Liver (tissue), 9 donors: ENCODE data around the gene BCORL1. TPM values are rescaled to one million over a fixed set of nuclear protein-coding genes. Genes with fewer than 3 reads are reported as not detected.

Experiments
- DNase-seq: peaks from one replicate; pipeline ENCODE4 v3.0.0-alpha.2; 2017; ENCODE audit warnings: low spot score
- H3K27ac ChIP-seq, 2 donors: one replicate each; pipeline ENCODE4 v1.7.0; 2013; ENCODE audit warnings: inconsistent platforms in 2 of 2, low read length in 2 of 2, control low read depth in 1 of 2, low read depth in 1 of 2, mild to moderate bottlenecking in 1 of 2
- H3K27me3 ChIP-seq, 4 donors: one replicate each; pipeline versions ENCODE4 v1.6.1 to v1.7.0; 2013; ENCODE audit warnings: low read length in 3 of 4, inconsistent platforms in 1 of 4, mild to moderate bottlenecking in 1 of 4, moderate library complexity in 1 of 4; ENCODE audit not compliant: control insufficient read depth in 4 of 4, insufficient read depth in 4 of 4
- H3K36me3 ChIP-seq, 4 donors: one replicate each; pipeline versions ENCODE4 v1.6.1 to v1.7.0; 2013; ENCODE audit warnings: low read length in 3 of 4, mild to moderate bottlenecking in 3 of 4, low read depth in 1 of 4, moderate library complexity in 1 of 4; ENCODE audit not compliant: control insufficient read depth in 4 of 4, insufficient read depth in 3 of 4
- H3K4me1 ChIP-seq, 4 donors: one replicate each; pipeline versions ENCODE4 v1.6.1 to v1.7.0; 2013; ENCODE audit warnings: low read length in 3 of 4, mild to moderate bottlenecking in 3 of 4, moderate library complexity in 1 of 4; ENCODE audit not compliant: control insufficient read depth in 4 of 4, insufficient read depth in 4 of 4
- H3K4me3 ChIP-seq, 3 donors: one replicate each; pipeline versions ENCODE4 v1.6.1 to v1.7.0; 2013; ENCODE audit warnings: low read length in 3 of 3, control low read depth in 1 of 3, low read depth in 1 of 3, mild to moderate bottlenecking in 1 of 3
- H3K9ac ChIP-seq, 2 donors: one replicate each; pipeline ENCODE4 v1.7.0; 2013; ENCODE audit warnings: low read length in 2 of 2, mild to moderate bottlenecking in 2 of 2, moderate library complexity in 2 of 2, control low read depth in 1 of 2, low read depth in 1 of 2
- H3K9me3 ChIP-seq, 4 donors: one replicate each; pipeline versions ENCODE4 v1.6.1 to v1.7.0; 2013; ENCODE audit warnings: low read length in 3 of 4; ENCODE audit not compliant: control insufficient read depth in 4 of 4
- ATF3 ChIP-seq: IDR thresholded peaks from 2 replicates; pipeline ENCODE4 v1.6.1; 2016; ENCODE audit warnings: antibody characterized with exemption
- EGR1 ChIP-seq, 2 donors: IDR thresholded peaks; 2 replicates each; pipeline ENCODE4 v1.6.1; 2016 to 2018; ENCODE audit warnings: antibody characterized with exemption in 2 of 2, low read depth in 2 of 2
- GABPA ChIP-seq, 2 donors: IDR thresholded peaks in 1 of 2; conservative IDR thresholded peaks in 1 of 2; 2 replicates each; pipeline ENCODE4 v1.6.1; 2016; ENCODE audit warnings: antibody characterized with exemption in 2 of 2, mild to moderate bottlenecking in 1 of 2, moderate library complexity in 1 of 2
- HNF4G ChIP-seq: IDR thresholded peaks from 2 replicates; pipeline ENCODE4 v1.6.1; 2016; ENCODE audit warnings: antibody characterized with exemption
- JUND ChIP-seq, 2 donors: IDR thresholded peaks; 2 replicates each; pipeline ENCODE4 v1.6.1; 2016; ENCODE audit warnings: antibody characterized with exemption in 2 of 2
- REST ChIP-seq: IDR thresholded peaks from 2 replicates; pipeline ENCODE4 v1.6.1; 2016; ENCODE audit warnings: antibody characterized with exemption, mild to moderate bottlenecking
- RXRA ChIP-seq, 2 donors: IDR thresholded peaks; 2 replicates each; pipeline ENCODE4 v1.6.1; 2017 to 2018; ENCODE audit warnings: antibody characterized with exemption in 2 of 2, mild to moderate bottlenecking in 1 of 2
- TAF1 ChIP-seq: conservative IDR thresholded peaks from 2 replicates; pipeline ENCODE4 v1.6.1; 2016; ENCODE audit warnings: antibody characterized with exemption, mild to moderate bottlenecking
- WGBS: extraction: QIAGEN DNeasy Blood & Tissue Kit; methylation state at CpG from one replicate; pipeline ENCODE4 v1.1.7; 2013; 5-methylcytosine and 5-hydroxymethylcytosine counted together
- polyA plus RNA-seq, 2 donors: library from polyadenylated mRNA; stranded (reverse) in 1 of 2; unstranded in 1 of 2; fragments of 200-250 nt in 1 of 2; fragments of >200 nt in 1 of 2; fragmentation: Nextera tagmentation in 1 of 2; extraction: Ambion mirVana in 1 of 2; gene quantifications; one replicate each; pipeline versions ENCODE4 v1.2.1 to v1.2.3, GENCODE V29; 2013 to 2015
- total RNA-seq, 2 donors: library from RNA; depleted of rRNA; stranded (reverse); fragments of >200 nt; gene quantifications; one replicate each; pipeline ENCODE4 v1.2.3, GENCODE V29; 2014
- TF ChIP-seq, protein P1 (sequence below): IDR thresholded peaks from 2 replicates; pipeline ENCODE4 v1.6.1; 2016; ENCODE audit warnings: antibody characterized with exemption
- TF ChIP-seq, protein P2 (sequence below): IDR thresholded peaks from 2 replicates; pipeline ENCODE4 v1.6.1; 2016; ENCODE audit warnings: antibody characterized with exemption
- donor health status: healthy.
- donor health status: healthy.
- donor health status: healthy.
- donor health status: healthy.
- donor health status: healthy.

BCORL1 gene
- total and polyA plus RNA-seq, 4 donors, result 1.7 to 5.3 (median 2.1) TPM

DNA sequence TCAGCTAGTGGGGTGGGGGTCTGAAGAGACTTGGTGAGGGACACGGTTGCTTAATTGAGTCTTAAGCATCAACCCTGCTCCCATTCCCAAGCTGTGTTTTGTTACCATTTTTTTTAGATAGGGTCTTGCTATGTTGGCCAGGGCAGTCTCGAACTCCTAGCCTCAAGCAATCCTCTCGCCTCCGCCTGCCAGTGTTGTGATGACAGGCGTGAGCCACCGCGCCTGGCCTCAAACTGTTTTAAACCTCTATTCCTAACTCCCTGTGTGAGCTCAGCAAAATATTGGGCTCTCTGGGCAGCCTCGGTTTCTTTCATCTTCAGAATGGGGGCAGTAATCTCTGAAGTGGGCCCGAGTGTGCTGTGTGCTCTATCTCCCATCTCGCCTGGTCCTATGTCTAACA is 26.3 kb upstream of the BCORL1 start:
- Histone ChIP-seq H3K4me1 (peaks cover 0 to 14% (median 5%) of the 10 kb centered on the region in 4 donors), H3K9me3 (no peaks in the 10 kb centered on the region), H3K9ac (no peak overlapping the region), H3K27ac (no peak overlapping the region), H3K36me3 (no peaks in the 10 kb centered on the region), H3K4me3 (no peak overlapping the region), H3K27me3 (no peaks in the 10 kb centered on the region)
- 95% methylated on average over 10 of the region's 10 CpGs for WGBS
- no peak for DNase-seq
- TF ChIP-seq EGR1 (IDR thresholded peaks at IDR 0.05; ENCODE audit: low read depth in 2 of 2), result no peak
- TF ChIP-seq, protein P1, sequence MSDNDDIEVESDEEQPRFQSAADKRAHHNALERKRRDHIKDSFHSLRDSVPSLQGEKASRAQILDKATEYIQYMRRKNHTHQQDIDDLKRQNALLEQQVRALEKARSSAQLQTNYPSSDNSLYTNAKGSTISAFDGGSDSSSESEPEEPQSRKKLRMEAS, result no peak
- no peak for TF ChIP-seq GABPA (IDR thresholded peaks at IDR 0.05 in 1 of 2, conservative IDR thresholded peaks at IDR 0.05 in 1 of 2)
- TF ChIP-seq ATF3, result no peak
- no peak for TF ChIP-seq HNF4G
- TF ChIP-seq REST, result no peak
- no peak for TF ChIP-seq TAF1
- TF ChIP-seq JUND (IDR thresholded peaks at IDR 0.05), result no peak

- no peak for DNase-seq
- 24% methylated on average over 20 of the region's 20 CpGs for WGBS
- Histone ChIP-seq H3K27me3 (no peaks in the 10 kb centered on the region), H3K9ac (no peak overlapping the region), H3K36me3 (no peaks in the 10 kb centered on the region), H3K9me3 (no peaks in the 10 kb centered on the region), H3K4me1 (peaks cover 0 to 14% (median 8%) of the 10 kb centered on the region in 4 donors), H3K27ac (peak overlapping the region in 1 of 2 donors; percentile 32), H3K4me3 (peak overlapping the region in 1 of 3 donors; percentile 54)
- TF ChIP-seq, protein P1, result no peak
- TF ChIP-seq, protein P2, sequence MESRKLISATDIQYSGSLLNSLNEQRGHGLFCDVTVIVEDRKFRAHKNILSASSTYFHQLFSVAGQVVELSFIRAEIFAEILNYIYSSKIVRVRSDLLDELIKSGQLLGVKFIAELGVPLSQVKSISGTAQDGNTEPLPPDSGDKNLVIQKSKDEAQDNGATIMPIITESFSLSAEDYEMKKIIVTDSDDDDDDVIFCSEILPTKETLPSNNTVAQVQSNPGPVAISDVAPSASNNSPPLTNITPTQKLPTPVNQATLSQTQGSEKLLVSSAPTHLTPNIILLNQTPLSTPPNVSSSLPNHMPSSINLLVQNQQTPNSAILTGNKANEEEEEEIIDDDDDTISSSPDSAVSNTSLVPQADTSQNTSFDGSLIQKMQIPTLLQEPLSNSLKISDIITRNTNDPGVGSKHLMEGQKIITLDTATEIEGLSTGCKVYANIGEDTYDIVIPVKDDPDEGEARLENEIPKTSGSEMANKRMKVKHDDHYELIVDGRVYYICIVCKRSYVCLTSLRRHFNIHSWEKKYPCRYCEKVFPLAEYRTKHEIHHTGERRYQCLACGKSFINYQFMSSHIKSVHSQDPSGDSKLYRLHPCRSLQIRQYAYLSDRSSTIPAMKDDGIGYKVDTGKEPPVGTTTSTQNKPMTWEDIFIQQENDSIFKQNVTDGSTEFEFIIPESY, result no peak
- TF ChIP-seq HNF4G (no peak), RXRA (IDR thresholded peaks at IDR 0.05) (no peak), TAF1 (no peak)
Observed at GRCh38 chrX:129956765-129957164, 25.7 kb upstream of the BCORL1 start.
